H1 (cell line): ENCODE results near the gene PRAMEF18. TPM values are rescaled to one million over a fixed set of nuclear protein-coding genes. Genes with fewer than 3 reads are reported as not detected.

Experiments
- BRCA1 ChIP-seq: IDR thresholded peaks from 2 replicates; pipeline ENCODE4 v1.6.1; 2012; ENCODE audit warnings: low read depth, low read length, improper control_type of control experiment
- CREB1 ChIP-seq: IDR thresholded peaks from 2 replicates; pipeline ENCODE4 v1.6.1; 2012; ENCODE audit warnings: inconsistent platforms
- CTBP2 ChIP-seq: IDR thresholded peaks from 2 replicates; pipeline ENCODE4 v1.7.0; 2011; ENCODE audit warnings: borderline replicate concordance, mild to moderate bottlenecking, moderate library complexity, mixed read lengths, low read length; ENCODE audit not compliant: insufficient read depth, insufficient read length
- FOSL1 ChIP-seq: IDR thresholded peaks from 2 replicates; pipeline ENCODE4 v1.6.1; 2011; ENCODE audit warnings: mild to moderate bottlenecking, low read depth, low read length, moderate library complexity; ENCODE audit not compliant: insufficient read depth
- KDM1A ChIP-seq: fragments of 200-600, 300-600 bp; sonication (generic); IDR thresholded peaks from 2 replicates; pipeline ENCODE4 v1.7.1; 2016; ENCODE audit warnings: mild to moderate bottlenecking, low read length, borderline replicate concordance
- PHF8 ChIP-seq: fragments of 200-600 bp; sonication (generic); conservative IDR thresholded peaks from 2 replicates; pipeline ENCODE4 v1.7.1; 2012; ENCODE audit warnings: low read depth, mild to moderate bottlenecking, inconsistent platforms, low read length, moderate library complexity
- RXRA ChIP-seq: IDR thresholded peaks from 2 replicates; pipeline ENCODE4 v1.6.1; 2011; ENCODE audit warnings: low read depth, mild to moderate bottlenecking, low read length, moderate library complexity; ENCODE audit not compliant: insufficient read depth
- SIX5 ChIP-seq: IDR thresholded peaks from 2 replicates; pipeline ENCODE4 v1.6.1; 2011; ENCODE audit warnings: mild to moderate bottlenecking, low read depth, low read length
- polyA plus RNA-seq, 7 experiments: library from polyadenylated mRNA; depleted of rRNA in 3 of 7; stranded (reverse) in 5 of 7; unstranded in 2 of 7; fragments of >200 nt in 5 of 7; fragments of 200-250 nt in 2 of 7; gene quantifications; 1 replicate in 5 of 7; 2 replicates in 1 of 7; 4 replicates in 1 of 7; pipeline versions ENCODE4 v1.2.1 to v1.2.3, GENCODE V29; 2011 to 2013; ENCODE audit warnings: missing spikeins in 2 of 7, mixed read lengths in 2 of 7
- total RNA-seq: library from RNA; stranded (reverse); fragmentation: NEBNext Ultra II Directional; extraction: Animal tissue kit (Norgen Biotek cat#: 25700); gene quantifications from 2 replicates; pipeline ENCODE4 v1.2.1, GENCODE V29; 2021
- TF ChIP-seq, protein P1 (sequence below): fragments of 300-600 bp; sonication (generic); IDR thresholded peaks from 2 replicates; pipeline ENCODE4 v1.7.1; 2012; ENCODE audit warnings: low read length, moderate library complexity, mild to moderate bottlenecking, inconsistent platforms; ENCODE audit not compliant: insufficient replicate concordance

The PRAMEF18 gene
- total and polyA plus RNA-seq, 2 of the 8 experiments (the other 6 are each of a cell fraction or from before 2014, with no cell fraction given): not detected

DNA sequence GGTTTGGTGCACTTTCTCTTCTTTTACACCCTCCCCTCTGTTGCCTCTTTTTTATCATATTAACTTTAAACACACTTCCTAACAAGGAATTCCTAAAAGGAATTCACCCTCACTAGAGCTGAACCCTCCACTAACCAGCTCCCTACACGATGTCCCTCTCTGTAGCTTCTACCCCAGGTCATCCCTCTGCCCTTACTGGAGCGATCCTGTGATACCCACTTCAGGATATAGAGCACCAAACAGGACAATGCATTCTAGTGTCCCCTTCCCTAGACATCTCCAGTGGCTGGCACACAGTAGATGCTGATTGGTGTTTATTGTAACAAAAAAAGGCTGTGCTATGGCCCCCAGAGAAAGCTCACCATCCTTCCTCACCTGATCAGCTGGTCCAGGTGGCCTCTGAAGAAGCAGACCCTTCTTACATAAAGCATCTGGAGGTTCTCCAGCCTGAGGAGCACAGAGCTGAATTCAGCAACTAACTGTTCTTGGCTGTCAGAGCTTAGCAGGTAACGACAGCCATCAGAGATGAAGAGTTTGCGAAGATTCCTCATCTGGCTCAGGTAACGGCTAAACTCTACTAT lies 1.4 kb downstream of the PRAMEF18 start (continued):
- TF ChIP-seq CREB1 (no peak), FOSL1 (no peak), CTBP2 (no peak), BRCA1 (no peak), KDM1A (no peak), RXRA (no peak), PHF8 (no peak), SIX5 (no peak)
- TF ChIP-seq, protein P1, sequence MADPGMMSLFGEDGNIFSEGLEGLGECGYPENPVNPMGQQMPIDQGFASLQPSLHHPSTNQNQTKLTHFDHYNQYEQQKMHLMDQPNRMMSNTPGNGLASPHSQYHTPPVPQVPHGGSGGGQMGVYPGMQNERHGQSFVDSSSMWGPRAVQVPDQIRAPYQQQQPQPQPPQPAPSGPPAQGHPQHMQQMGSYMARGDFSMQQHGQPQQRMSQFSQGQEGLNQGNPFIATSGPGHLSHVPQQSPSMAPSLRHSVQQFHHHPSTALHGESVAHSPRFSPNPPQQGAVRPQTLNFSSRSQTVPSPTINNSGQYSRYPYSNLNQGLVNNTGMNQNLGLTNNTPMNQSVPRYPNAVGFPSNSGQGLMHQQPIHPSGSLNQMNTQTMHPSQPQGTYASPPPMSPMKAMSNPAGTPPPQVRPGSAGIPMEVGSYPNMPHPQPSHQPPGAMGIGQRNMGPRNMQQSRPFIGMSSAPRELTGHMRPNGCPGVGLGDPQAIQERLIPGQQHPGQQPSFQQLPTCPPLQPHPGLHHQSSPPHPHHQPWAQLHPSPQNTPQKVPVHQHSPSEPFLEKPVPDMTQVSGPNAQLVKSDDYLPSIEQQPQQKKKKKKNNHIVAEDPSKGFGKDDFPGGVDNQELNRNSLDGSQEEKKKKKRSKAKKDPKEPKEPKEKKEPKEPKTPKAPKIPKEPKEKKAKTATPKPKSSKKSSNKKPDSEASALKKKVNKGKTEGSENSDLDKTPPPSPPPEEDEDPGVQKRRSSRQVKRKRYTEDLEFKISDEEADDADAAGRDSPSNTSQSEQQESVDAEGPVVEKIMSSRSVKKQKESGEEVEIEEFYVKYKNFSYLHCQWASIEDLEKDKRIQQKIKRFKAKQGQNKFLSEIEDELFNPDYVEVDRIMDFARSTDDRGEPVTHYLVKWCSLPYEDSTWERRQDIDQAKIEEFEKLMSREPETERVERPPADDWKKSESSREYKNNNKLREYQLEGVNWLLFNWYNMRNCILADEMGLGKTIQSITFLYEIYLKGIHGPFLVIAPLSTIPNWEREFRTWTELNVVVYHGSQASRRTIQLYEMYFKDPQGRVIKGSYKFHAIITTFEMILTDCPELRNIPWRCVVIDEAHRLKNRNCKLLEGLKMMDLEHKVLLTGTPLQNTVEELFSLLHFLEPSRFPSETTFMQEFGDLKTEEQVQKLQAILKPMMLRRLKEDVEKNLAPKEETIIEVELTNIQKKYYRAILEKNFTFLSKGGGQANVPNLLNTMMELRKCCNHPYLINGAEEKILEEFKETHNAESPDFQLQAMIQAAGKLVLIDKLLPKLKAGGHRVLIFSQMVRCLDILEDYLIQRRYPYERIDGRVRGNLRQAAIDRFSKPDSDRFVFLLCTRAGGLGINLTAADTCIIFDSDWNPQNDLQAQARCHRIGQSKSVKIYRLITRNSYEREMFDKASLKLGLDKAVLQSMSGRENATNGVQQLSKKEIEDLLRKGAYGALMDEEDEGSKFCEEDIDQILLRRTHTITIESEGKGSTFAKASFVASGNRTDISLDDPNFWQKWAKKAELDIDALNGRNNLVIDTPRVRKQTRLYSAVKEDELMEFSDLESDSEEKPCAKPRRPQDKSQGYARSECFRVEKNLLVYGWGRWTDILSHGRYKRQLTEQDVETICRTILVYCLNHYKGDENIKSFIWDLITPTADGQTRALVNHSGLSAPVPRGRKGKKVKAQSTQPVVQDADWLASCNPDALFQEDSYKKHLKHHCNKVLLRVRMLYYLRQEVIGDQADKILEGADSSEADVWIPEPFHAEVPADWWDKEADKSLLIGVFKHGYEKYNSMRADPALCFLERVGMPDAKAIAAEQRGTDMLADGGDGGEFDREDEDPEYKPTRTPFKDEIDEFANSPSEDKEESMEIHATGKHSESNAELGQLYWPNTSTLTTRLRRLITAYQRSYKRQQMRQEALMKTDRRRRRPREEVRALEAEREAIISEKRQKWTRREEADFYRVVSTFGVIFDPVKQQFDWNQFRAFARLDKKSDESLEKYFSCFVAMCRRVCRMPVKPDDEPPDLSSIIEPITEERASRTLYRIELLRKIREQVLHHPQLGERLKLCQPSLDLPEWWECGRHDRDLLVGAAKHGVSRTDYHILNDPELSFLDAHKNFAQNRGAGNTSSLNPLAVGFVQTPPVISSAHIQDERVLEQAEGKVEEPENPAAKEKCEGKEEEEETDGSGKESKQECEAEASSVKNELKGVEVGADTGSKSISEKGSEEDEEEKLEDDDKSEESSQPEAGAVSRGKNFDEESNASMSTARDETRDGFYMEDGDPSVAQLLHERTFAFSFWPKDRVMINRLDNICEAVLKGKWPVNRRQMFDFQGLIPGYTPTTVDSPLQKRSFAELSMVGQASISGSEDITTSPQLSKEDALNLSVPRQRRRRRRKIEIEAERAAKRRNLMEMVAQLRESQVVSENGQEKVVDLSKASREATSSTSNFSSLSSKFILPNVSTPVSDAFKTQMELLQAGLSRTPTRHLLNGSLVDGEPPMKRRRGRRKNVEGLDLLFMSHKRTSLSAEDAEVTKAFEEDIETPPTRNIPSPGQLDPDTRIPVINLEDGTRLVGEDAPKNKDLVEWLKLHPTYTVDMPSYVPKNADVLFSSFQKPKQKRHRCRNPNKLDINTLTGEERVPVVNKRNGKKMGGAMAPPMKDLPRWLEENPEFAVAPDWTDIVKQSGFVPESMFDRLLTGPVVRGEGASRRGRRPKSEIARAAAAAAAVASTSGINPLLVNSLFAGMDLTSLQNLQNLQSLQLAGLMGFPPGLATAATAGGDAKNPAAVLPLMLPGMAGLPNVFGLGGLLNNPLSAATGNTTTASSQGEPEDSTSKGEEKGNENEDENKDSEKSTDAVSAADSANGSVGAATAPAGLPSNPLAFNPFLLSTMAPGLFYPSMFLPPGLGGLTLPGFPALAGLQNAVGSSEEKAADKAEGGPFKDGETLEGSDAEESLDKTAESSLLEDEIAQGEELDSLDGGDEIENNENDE: no peak
